NCI-H1105 treated with DMSO at 0.1 percent for 48 hours (cell line): ENCODE results near the gene CYREN.

ENCODE experiments used
- DNase-seq: peaks from one replicate; lab custom pipeline; 2025; lab: John Stamatoyannopoulos, UW

The CYREN gene

GRCh38 chr7:135197343-135197742 is 26.8 kb upstream of the CYREN start:
- no peak for DNase-seq

- DNase-seq, result no peak
Measured at GRCh38 chr7:135195968-135196629, 25.6 kb upstream of the CYREN start.

DNA sequence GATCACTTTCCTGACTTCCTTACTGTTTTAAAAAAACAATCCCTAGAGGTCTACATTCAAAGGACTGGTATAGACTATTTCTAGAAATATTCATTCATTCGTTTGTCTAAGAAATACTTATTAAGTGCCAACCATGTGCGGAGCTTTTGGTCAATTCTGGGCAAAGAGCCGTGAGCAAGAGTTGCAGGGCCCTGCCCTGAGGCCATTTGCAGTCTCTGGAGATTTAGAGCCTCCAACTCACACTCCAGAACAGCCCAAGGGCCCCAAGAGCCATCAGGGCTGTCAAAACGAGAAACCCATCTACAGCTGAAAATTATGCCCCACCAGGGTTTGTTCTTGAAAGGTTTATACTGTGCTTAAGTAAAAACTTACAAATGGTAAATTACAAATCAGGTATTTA is 24.6 kb upstream of the CYREN start:
- DNase-seq, result no peak

GRCh38 chr7:135194494-135195095 is 24.1 kb upstream of the CYREN start:
- DNase-seq, result no peak

GRCh38 chr7:135193615-135194081 is 23.1 kb upstream of the CYREN start:
- DNase-seq, result no peak

- no peak for DNase-seq
Measured at GRCh38 chr7:135192914-135193536, 22.5 kb upstream of the CYREN start.

- DNase-seq, result no peak
Measured at GRCh38 chr7:135190703-135191102, 20.2 kb upstream of the CYREN start.

DNA sequence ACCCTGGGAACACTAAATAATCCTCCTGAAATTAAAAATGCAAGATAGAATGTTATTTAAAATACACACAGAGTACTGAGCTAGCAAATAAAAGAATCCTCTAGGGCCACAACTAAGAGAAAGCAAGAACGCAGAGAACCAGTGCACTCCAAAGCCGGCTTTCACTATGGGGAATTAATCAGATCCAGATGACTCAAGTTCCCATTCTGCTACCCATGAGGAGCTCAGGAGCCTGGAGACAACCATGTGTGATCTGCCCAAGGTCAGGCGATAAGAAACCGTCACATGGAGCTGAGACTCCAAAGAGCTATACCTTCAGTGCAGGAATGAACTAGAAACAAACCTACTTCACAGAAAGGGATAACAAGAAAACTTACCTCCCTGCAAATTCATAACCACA is 19.5 kb upstream of the CYREN start:
- no peak for DNase-seq

DNA sequence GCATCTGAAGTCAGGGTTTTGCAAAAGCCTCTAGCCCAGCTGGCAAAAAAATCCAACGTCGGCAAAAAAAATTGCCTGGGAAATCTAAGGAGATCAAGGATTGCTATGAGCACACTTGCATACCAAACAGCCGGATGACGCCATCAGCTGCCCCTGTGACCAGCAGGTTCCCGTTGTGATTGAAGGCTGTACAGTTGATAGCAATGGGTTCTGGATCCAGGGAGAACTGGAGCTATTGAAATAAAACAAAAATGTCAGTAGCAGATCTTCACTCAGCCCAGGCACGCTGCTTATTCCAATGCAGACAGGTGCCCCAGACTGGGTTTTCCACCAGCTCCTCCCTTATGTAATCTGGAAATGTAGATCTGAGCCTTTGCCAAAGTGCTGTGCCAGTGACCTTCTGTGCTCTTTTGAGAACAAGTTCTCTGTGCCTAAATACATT is 18.7 kb upstream of the CYREN start:
- DNase-seq, result no peak

DNA sequence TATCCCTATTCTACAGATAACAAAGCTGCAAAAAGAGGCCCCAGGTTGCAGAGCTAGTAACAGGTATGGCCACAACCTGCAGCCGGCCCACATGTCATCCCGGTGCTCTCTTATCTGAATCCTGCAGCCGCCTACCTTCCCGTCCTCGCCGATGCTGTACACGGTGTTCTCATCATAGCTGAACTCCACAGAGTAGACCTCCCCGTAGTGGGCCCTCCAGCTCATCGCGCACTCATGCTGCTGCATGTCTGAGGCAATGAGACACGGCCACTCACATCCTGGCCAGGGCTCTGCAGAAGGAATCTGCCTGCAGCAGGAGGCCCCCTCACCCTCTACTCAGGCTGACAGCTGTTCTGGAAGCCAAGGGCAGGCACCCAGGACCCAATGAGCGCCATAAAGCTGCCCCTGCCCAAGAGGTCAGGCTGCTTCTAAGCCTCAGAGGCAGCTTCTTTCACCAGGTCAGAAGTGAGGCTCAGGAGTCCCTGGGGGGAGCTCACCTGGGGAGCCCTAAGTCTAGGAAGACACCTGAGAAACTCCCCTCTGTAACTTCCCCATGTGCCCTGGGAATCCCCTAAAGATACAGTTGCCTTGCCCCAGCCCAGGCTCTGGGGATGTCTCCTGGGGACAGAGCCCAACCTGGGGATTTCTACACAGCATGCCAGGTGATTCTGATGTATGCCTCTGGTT is 17.9 kb upstream of the CYREN start:
- DNase-seq, result no peak

- DNase-seq, result no peak
Measured at GRCh38 chr7:135186841-135187253, 16.3 kb upstream of the CYREN start.

DNA sequence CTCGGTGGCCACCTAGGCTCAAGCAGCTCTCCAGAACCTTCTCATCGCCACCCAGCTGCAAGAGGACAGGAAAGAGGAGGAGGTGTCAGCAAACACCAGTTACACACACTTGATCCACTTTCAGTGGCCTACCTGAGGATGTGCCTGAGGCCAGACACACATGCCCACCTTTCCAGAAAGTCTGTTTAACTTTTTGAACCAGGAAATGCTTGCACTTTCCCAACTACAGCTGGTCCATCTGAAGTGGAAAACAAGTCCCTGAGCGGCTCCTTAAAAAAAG is 15.7 kb upstream of the CYREN start:
- DNase-seq, result no peak

DNA sequence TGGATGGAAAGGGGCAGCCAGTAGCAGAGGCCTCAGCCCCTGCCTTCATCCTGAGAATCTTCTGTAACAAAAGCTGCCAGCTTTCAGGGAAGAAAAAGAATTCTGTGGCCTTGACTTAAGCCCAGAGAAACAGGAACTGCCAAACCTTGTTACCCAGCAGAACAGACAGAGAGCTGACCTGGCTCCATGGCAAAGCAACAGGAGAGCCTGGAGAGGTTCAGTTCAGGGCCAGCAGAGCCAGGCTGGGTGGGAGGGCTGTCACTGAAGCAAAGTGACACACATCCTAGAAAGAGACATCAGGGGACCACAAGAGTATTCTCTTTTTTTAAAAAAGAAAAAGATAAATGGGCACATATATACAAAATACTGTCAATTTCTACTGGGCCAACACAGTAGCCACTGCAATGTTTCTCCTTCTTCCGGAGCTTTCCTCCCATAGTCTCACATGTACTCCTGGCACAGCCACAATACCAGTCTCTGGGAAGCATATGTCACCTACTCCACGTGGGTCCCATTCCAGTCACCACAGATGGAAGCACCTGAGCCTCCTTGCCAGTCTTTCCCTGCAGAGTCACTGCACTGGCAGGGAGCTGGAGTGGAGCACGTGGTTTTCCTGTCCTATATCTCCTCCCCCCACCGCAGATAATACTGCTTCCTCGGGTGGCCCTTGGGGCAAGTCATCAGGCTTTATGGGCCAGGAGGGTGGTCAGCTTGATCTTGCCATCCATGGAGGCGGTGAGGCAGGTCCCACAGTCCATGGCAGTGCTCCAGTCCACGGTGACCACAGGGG is 15.2 kb upstream of the CYREN start:
- DNase-seq, result no peak

DNA sequence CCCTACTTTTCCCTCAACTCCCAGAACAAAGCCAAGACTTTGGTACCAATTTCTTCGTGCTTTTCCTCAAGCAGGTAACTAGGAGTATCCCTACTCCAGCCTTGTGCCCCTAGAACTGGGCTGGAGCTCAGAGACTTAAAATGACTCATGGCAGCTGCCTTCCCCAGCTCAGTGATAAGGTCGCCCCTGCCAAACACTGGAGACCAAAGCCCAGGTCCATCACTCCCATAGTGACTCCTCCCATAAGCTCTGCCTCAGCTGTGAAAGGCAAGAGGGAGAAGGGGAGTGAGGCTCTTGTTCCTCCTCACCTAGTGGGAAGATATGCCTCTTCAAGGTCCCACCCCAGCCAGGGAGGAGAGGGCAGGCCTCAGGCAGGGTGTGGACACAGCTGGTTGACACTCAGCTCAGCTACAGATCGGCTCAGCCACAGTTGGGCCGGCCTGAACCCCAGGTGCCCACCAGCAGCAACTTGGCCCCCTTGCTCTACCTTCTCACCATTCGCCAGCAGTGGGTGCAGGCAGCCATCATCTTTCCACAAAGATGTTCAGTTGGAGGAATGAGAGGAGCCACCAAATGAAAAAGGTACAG is 13.8 kb upstream of the CYREN start:
- DNase-seq, result no peak

- no peak for DNase-seq
Measured at GRCh38 chr7:135183478-135183877, 13.0 kb upstream of the CYREN start.

GRCh38 chr7:135181929-135182678 is 11.6 kb upstream of the CYREN start:
- no peak for DNase-seq

- no peak for DNase-seq
Measured at GRCh38 chr7:135181261-135181928, 10.9 kb upstream of the CYREN start.

- no peak for DNase-seq
Measured at GRCh38 chr7:135180122-135180521, 9.6 kb upstream of the CYREN start.

GRCh38 chr7:135179321-135179925 is 8.9 kb upstream of the CYREN start:
- DNase-seq, result no peak

GRCh38 chr7:135178364-135178763 is 7.9 kb upstream of the CYREN start:
- DNase-seq, result no peak
